HCT116 (cell line): ENCODE data around the gene MYH7. TPM values are rescaled to one million over a fixed set of nuclear protein-coding genes. Genes with fewer than 3 reads are reported as not detected.
"Not testable (repeated sequence)": the region's sequence is repeated elsewhere in the genome, so short reads cannot be mapped to it uniquely, and the experiment has no call there.

Experiments used
- ATAC-seq: fragments of 200-7000 bp; cut with Tn5 transposase; 2 replicates; pipeline ENCODE4 v1.9.1; 2020; ENCODE audit warnings: mild to moderate bottlenecking, moderate library complexity
- BruUV-seq: library from RNA; stranded (reverse); fragments of 400-500 nt; replicated peaks from 2 replicates; lab custom pipeline; 2021; lab: Mats Ljungman, UMichigan
- CTCF ChIA-PET: fragments of 300-600 bp; sonication (Branson Sonifier 250); formaldehyde crosslinking; loops from one replicate; lab custom pipeline; 2021; ENCODE audit warnings: antibody characterized with exemption; lab: Charles Lee
- POLR2A ChIA-PET: fragments of 300-600, 350-600 bp; sonication (Branson Sonifier 250); formaldehyde crosslinking; loops from one replicate; lab custom pipeline; 2021; ENCODE audit warnings: antibody characterized with exemption; lab: Charles Lee
- RAD21 ChIA-PET, 2 experiments: fragments of 300-600 bp; sonication (Branson Sonifier 250); formaldehyde crosslinking; loops; one replicate each; lab custom pipeline; 2023; ENCODE audit warnings: low total read pairs in 2 of 2; ENCODE audit not compliant: uncharacterized antibody in 2 of 2, unreplicated experiment in 2 of 2, low non-redundant PET in 1 of 2; lab: Charles Lee
- DNase-seq: peaks from one replicate; pipeline ENCODE4 v3.0.0-alpha.2; 2010; ENCODE audit warnings: low read depth, low spot score
- H2AFZ ChIP-seq: fragments of 200-600 bp; shearing (Covaris generic), sonication (generic); 2 replicates; pipeline ENCODE4 v1.6.1; 2017; ENCODE audit warnings: low read depth, mixed run types, mixed read lengths, antibody characterized with exemption, low read length; ENCODE audit not compliant: poor library complexity, severe bottlenecking
- H3K27ac ChIP-seq: 2 replicates; pipeline ENCODE4 v1.5.1; 2012; ENCODE audit warnings: low read depth, low read length
- H3K27me3 ChIP-seq: fragments of 200-600 bp; sonication (generic); 2 replicates; pipeline ENCODE4 v1.6.1; 2016; ENCODE audit warnings: mixed run types, low read length, mixed read lengths; ENCODE audit not compliant: insufficient read depth
- H3K36me3 ChIP-seq, 2 experiments: fragments of 200-500 bp in 1 of 2; fragments of 200-600 bp in 1 of 2; sonication (Bioruptor generic) in 1 of 2; sonication (generic) in 1 of 2; 2 replicates each; pipeline versions ENCODE4 v1.5.1 to v1.6.1; 2014 to 2016; ENCODE audit warnings: low read length in 2 of 2, inconsistent platforms in 1 of 2, mixed read lengths in 1 of 2, mixed run types in 1 of 2; ENCODE audit not compliant: insufficient read depth in 2 of 2, control insufficient read depth in 1 of 2
- H3K4me1 ChIP-seq, 2 experiments: fragments of 200-600 bp in 1 of 2; sonication (generic) in 1 of 2; 2 replicates each; pipeline versions ENCODE4 v1.5.1 to v1.6.1; 2012 to 2017; ENCODE audit warnings: low read length in 2 of 2, inconsistent platforms in 1 of 2, mild to moderate bottlenecking in 1 of 2, mixed read lengths in 1 of 2, mixed run types in 1 of 2, moderate library complexity in 1 of 2; ENCODE audit not compliant: insufficient read depth in 2 of 2, control insufficient read depth in 1 of 2
- H3K4me2 ChIP-seq: fragments of 200-600 bp; sonication (generic); 2 replicates; pipeline ENCODE4 v1.6.1; 2017; ENCODE audit warnings: mixed run types, low read length, mixed read lengths
- H3K4me3 ChIP-seq, 2 experiments: fragments of 200-600 bp in 1 of 2; sonication (generic) in 1 of 2; replicated peaks in 1 of 2; 2 replicates each; pipeline ENCODE4 v1.5.1; 2011 to 2016; ENCODE audit warnings: low read length in 2 of 2, control low read depth in 1 of 2, low read depth in 1 of 2, mild to moderate bottlenecking in 1 of 2, mixed read lengths in 1 of 2, mixed run types in 1 of 2
- H3K79me2 ChIP-seq: fragments of 200-600 bp; sonication (generic); 2 replicates; pipeline ENCODE4 v1.6.1; 2017; ENCODE audit warnings: mild to moderate bottlenecking, mixed run types, low read length, moderate library complexity, mixed read lengths; ENCODE audit not compliant: insufficient read depth
- H3K9ac ChIP-seq: fragments of 200-600 bp; sonication (generic); 2 replicates; pipeline ENCODE4 v1.6.1; 2016; ENCODE audit warnings: low read length, mixed read lengths
- H3K9me2 ChIP-seq: fragments of 200-600 bp; sonication (generic), shearing (Covaris generic); 2 replicates; pipeline ENCODE4 v1.6.1; 2017; ENCODE audit warnings: mixed run types, mild to moderate bottlenecking, moderate library complexity; ENCODE audit not compliant: insufficient read depth
- H3K9me3 ChIP-seq, 2 experiments: fragments of 200-500 bp in 1 of 2; fragments of 200-600 bp in 1 of 2; sonication (Bioruptor generic) in 1 of 2; sonication (generic) in 1 of 2; 2 replicates each; pipeline ENCODE4 v1.6.1; 2014 to 2017; ENCODE audit warnings: low read length in 2 of 2, mixed read lengths in 2 of 2, inconsistent platforms in 1 of 2, low read depth in 1 of 2, mild to moderate bottlenecking in 1 of 2, mixed run types in 1 of 2, moderate library complexity in 1 of 2; ENCODE audit not compliant: control insufficient read depth in 1 of 2, insufficient read depth in 1 of 2
- H4K20me1 ChIP-seq: fragments of 200-600 bp; sonication (generic), shearing (Covaris generic); 2 replicates; pipeline ENCODE4 v1.6.1; 2017; ENCODE audit warnings: mixed run types, mild to moderate bottlenecking, moderate library complexity; ENCODE audit not compliant: insufficient read depth
- EGR1 ChIP-seq: IDR thresholded peaks from 2 replicates; pipeline ENCODE4 v1.6.1; 2012; ENCODE audit warnings: low read depth
- ELF1 ChIP-seq: IDR thresholded peaks from 2 replicates; pipeline ENCODE4 v1.6.1; 2012; ENCODE audit warnings: low read depth, borderline replicate concordance
- FOSL1 ChIP-seq: IDR thresholded peaks from 2 replicates; pipeline ENCODE4 v1.6.1; 2012; ENCODE audit warnings: low read depth
- JUND ChIP-seq: IDR thresholded peaks from 2 replicates; pipeline ENCODE4 v1.6.1; 2012
- SIN3A ChIP-seq: IDR thresholded peaks from 2 replicates; pipeline ENCODE4 v1.6.1; 2012; ENCODE audit warnings: low read depth
- SP1 ChIP-seq: IDR thresholded peaks from 2 replicates; pipeline ENCODE4 v1.6.1; 2012; ENCODE audit warnings: low read depth
- SRF ChIP-seq: IDR thresholded peaks from 2 replicates; pipeline ENCODE4 v1.6.1; 2012; ENCODE audit warnings: low read depth
- TCF7L2 ChIP-seq: IDR thresholded peaks from 2 replicates; pipeline ENCODE4 v1.7.0; 2011; ENCODE audit warnings: borderline replicate concordance, inconsistent platforms; ENCODE audit not compliant: insufficient read depth, insufficient read length; ENCODE audit errors: extremely low read depth
- intact Hi-C: fragments of 100-400 bp; cut with micrococcal nuclease; formaldehyde crosslinking; loops from 2 replicates; pipeline ENCODE4 v1.10.0; 2022
- total RNA-seq: library from RNA; stranded (reverse); gene quantifications from one replicate; pipeline ENCODE4 v1.2.1, GENCODE V29; 2021; ENCODE audit not compliant: unreplicated experiment
- TF ChIP-seq, protein P1 (sequence below): IDR thresholded peaks from 2 replicates; pipeline ENCODE4 v1.6.1; 2012
- TF ChIP-seq, protein P2 (sequence below): IDR thresholded peaks from 2 replicates; pipeline ENCODE4 v1.6.1; 2012; ENCODE audit warnings: low read depth

The MYH7 gene
- total RNA-seq, 1 experiment from 2014 or later = not detected

DNA sequence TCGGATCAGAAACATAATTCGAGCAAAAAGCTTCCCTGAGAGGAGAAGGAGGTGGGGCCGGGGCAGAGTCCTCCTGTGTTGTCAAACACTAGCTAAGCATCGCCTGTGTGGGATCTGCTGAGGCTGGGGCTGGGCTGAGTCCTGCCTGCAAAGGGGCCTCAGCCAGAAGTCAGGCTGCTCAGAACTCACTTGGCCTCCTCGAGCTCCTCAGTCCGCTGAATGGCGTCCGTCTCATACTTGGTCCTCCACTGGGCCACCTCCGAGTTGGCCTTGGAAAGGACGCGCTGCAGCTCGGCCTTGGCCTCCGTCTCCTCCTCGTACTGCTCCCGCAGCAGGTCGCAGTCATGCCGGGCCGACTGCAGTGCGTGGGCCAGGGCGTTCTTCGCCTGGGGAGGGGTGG lies 17.4 kb downstream of the MYH7 start:
- BruUV-seq = no TSS peak
- Histone ChIP-seq H2AFZ (no peak overlapping the region), H3K9ac (no peak overlapping the region), H3K9me2 (no peaks in the 10 kb centered on the region), H3K27me3 (peaks cover 5% of the 10 kb centered on the region; the same call in 1 of the 2 replicates), H3K36me3 (no peaks in the 10 kb centered on the region), H3K27ac (no peak overlapping the region), H3K79me2 (no peaks in the 10 kb centered on the region), H4K20me1 (no peaks in the 10 kb centered on the region), H3K9me3 (no peaks in the 10 kb centered on the region), H3K4me3 (no peak overlapping the region), H3K4me1 (no peaks in the 10 kb centered on the region), H3K4me2 (no peak overlapping the region)
- DNase-seq (no peak), ATAC-seq (no peak)
- RAD21 ChIA-PET = no interaction called here
- CTCF ChIA-PET = no interaction called here
- intact Hi-C loops = loop anchor here (2.0 kb wide), 1 partner anchor 35 kb away; no protein-coding TSS in a partner anchor
- TF ChIP-seq, protein P1, sequence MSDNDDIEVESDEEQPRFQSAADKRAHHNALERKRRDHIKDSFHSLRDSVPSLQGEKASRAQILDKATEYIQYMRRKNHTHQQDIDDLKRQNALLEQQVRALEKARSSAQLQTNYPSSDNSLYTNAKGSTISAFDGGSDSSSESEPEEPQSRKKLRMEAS = no peak
- no peak for TF ChIP-seq FOSL1
- POLR2A ChIA-PET = no interaction called here

DNA sequence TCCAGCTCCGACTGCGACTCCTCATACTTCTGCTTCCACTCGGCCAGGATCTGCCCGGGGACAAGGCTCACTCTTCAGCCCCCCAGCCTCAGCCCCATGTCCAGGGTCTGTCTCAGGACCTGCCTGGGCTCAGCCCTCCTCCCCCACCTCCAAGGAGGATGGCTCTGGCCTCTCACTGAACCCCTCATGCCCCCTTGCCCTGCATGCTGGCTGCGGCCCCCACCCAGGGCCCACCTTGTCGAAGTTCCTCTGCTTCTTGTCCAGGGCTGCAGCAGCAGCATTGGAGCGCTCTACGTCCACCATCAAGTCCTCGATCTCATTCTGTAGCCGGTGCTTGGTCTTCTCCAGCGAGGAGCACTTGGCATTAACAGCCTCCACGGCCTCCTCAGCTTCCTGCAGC lies 18.2 kb downstream of the MYH7 start:
- H3K27me3 ChIP-seq, H3K27ac ChIP-seq, POLR2A ChIA-PET, H3K4me3 ChIP-seq, H3K79me2 ChIP-seq, H2AFZ ChIP-seq, CTCF ChIA-PET, ATAC-seq, H3K4me1 ChIP-seq, H3K36me3 ChIP-seq, H3K9me2 ChIP-seq, intact Hi-C loops, H3K9me3 ChIP-seq, BruUV-seq, H3K9ac ChIP-seq, RAD21 ChIA-PET, H4K20me1 ChIP-seq, H3K4me2 ChIP-seq, DNase-seq: not testable (repeated sequence)

DNA sequence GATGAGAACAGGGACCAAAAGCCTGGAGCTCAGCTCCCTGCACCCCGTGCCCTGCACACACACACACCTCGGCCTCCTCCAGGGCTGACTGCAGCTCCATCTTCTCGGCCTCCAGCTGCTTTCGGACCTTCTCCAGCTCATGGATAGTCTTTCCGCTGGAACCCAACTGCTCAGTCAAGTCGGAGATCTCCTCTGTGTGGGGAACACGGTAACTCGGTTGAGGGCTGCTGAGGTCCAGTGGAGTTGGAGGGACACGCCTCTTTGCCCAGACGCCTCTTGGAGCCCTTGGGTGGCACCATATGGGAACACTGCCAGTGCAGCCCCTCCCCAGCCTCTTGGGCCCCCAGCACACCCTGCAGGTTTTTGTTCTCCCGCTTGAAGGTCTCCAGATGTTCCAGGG lies 18.7 kb downstream of the MYH7 start:
- H3K9ac ChIP-seq = no peak overlapping the region
- no peaks in the 10 kb centered on the region for H3K4me1 ChIP-seq
- H3K4me2 ChIP-seq = no peak overlapping the region
- H3K27ac ChIP-seq = no peak overlapping the region
- no peak overlapping the region for H2AFZ ChIP-seq
- no peak for TF ChIP-seq EGR1
- TF ChIP-seq, protein P2, sequence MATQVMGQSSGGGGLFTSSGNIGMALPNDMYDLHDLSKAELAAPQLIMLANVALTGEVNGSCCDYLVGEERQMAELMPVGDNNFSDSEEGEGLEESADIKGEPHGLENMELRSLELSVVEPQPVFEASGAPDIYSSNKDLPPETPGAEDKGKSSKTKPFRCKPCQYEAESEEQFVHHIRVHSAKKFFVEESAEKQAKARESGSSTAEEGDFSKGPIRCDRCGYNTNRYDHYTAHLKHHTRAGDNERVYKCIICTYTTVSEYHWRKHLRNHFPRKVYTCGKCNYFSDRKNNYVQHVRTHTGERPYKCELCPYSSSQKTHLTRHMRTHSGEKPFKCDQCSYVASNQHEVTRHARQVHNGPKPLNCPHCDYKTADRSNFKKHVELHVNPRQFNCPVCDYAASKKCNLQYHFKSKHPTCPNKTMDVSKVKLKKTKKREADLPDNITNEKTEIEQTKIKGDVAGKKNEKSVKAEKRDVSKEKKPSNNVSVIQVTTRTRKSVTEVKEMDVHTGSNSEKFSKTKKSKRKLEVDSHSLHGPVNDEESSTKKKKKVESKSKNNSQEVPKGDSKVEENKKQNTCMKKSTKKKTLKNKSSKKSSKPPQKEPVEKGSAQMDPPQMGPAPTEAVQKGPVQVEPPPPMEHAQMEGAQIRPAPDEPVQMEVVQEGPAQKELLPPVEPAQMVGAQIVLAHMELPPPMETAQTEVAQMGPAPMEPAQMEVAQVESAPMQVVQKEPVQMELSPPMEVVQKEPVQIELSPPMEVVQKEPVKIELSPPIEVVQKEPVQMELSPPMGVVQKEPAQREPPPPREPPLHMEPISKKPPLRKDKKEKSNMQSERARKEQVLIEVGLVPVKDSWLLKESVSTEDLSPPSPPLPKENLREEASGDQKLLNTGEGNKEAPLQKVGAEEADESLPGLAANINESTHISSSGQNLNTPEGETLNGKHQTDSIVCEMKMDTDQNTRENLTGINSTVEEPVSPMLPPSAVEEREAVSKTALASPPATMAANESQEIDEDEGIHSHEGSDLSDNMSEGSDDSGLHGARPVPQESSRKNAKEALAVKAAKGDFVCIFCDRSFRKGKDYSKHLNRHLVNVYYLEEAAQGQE = no peak
- no peak for TF ChIP-seq TCF7L2
- TF ChIP-seq ELF1 = no peak
- TF ChIP-seq, protein P1 = no peak
- no peak for TF ChIP-seq SRF
- TF ChIP-seq JUND = no peak
- TF ChIP-seq SP1 = no peak
- no peak for TF ChIP-seq SIN3A
- intact Hi-C loops = no loop called here
- CTCF ChIA-PET = no interaction called here
- no peaks in the 10 kb centered on the region for H3K36me3 ChIP-seq
- POLR2A ChIA-PET = no interaction called here
- no peak for ATAC-seq
- RAD21 ChIA-PET = no interaction called here
- H3K27me3 ChIP-seq = peaks cover 5% of the 10 kb centered on the region; the same call in 1 of the 2 replicates
- no TSS peak for BruUV-seq
- no peak for DNase-seq
- H3K4me3 ChIP-seq = no peak overlapping the region
- H4K20me1 ChIP-seq = no peaks in the 10 kb centered on the region
- no peaks in the 10 kb centered on the region for H3K9me2 ChIP-seq
- no peaks in the 10 kb centered on the region for H3K79me2 ChIP-seq
- no peaks in the 10 kb centered on the region for H3K9me3 ChIP-seq
